Measurements from ENCODE around the gene MEGF10.

MEGF10 gene

DNA sequence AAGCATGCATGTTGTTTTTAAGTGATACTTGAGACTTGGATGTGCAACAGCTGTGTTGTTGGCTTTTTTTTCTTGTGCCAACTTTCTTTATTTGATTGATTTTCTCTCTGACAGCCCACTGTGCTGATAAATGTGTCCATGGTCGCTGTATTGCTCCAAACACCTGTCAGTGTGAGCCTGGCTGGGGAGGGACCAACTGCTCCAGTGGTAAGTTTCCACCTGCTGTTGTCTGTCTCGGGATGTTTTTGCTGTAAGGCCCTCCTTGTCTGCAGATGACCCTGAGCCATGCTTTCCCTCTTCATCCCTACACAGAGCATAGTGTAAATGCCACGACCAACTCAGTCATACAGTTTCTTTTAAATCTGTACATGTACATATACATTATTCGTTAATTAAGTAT is 79.2 kb downstream of the MEGF10 start:
- DNase-seq (ENCODE audit: low spot score), result no peak

DNA sequence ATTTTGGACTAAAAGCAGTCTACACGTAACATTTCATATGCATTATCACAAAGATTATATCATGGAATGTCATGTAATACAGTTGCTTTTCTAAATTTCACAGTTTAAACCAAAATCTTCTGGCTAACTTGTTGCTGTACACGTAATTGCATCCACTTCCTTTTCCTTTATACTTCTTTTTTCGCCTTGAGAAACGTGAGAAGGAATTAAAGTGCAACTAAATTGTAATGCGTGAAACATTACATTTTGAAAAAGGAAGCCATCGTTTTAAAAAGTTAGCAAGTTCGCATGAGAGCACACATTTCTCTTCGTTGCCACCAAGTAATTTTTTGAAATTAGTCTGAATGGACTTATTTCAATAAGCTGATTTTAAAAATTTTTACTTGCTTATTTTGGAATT is 80.0 kb downstream of the MEGF10 start:
- DNase-seq (ENCODE audit: low spot score), result no peak

DNA sequence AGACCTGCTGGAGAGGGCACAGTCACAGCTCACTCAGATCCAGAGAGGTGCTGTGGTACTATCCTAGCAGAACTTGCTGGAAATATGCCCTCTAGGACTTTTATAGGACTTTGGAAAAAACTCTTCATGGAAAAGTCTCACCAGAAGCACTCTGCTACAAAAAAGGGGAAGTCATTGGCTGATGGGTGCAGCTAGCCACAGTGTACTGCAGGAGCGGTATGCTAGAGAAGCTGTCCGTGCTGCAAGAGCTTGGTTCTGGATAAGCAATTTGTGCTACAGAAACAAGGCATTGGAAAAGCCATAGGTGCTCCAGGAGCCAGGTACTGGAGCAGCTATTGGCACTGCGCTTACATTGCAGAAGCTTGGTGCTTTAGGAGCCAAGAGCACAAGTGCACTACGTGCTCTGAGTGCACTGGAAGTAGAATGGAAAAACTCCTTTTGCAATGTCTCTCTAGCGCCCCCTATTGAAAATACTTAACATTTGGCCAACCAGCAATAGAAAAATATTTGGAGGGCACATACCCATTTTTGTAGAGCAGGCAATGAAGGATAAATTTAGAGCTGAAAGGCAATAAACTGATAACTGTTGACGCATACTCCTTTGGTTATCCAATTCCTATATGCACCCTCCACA is 83.4 kb downstream of the MEGF10 start:
- DNase-seq (ENCODE audit: low spot score), result peak; percentile 32

GRCh38 chr5:127375124-127375523 is 84.5 kb downstream of the MEGF10 start:
- DNase-seq (ENCODE audit: low spot score), result no peak

- DNase-seq (ENCODE audit: low spot score), result no peak
Observed at GRCh38 chr5:127375544-127376091, 85.0 kb downstream of the MEGF10 start.

DNA sequence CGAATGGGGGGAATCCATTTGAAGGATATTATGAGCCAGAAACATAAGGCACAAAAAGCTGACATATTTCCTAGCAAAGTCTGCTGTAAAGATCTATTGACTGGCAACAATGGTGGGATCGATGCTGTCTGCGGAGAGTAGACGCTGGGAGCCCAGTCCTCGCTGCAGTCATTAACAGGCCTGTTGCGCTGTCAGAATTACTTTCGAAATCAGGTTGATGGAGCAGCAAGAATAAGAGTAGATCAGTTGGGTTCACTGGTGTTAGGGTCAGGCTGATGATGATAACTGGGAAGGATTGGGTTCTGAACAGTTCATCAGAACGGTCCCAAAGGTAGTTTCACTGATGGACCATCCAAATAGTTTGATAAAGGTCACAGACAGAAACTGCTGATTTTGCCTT is 87.1 kb downstream of the MEGF10 start:
- DNase-seq (ENCODE audit: low spot score), result no peak

DNA sequence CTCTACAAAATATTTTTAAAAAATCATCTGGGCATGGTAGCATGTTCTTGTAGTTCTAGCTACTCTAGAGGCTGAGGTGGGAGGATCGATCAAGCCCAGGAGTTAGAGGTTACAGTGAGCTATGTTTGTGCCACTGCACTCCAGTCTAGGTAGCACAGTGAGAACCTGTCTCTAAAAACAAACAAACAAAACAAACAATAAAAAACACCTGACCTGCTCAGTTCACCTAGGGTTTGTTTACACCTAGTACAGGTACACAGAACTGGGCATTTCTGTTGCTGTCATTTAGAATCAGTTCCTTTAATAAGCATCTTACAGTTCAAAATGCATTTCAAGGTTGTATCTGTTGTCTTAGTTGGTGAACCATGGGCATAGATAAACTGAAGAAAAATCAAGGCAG is 95.3 kb downstream of the MEGF10 start:
- DNase-seq (ENCODE audit: low spot score), result no peak

DNA sequence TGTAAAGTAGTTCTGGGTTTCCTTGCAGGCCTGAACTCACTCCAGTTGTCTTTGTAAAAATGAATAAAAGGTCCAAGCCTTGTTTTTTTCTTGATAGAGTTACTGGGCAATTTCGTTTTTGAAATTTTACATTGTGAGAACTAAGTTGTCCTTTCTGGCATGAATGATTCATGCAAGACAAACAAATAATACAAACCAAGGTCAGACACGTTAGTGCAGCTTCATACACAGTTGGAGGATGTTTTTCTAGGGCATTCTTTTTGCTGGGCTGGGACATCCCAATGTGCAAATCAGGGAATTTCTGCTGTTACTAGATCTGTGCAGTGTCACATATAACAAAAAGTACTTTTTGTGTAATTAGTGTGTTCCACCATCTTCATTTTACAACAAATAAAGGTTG is 96.0 kb downstream of the MEGF10 start:
- no peak for DNase-seq (ENCODE audit: low spot score)

GRCh38 chr5:127389601-127390000 is 99.0 kb downstream of the MEGF10 start:
- DNase-seq (ENCODE audit: low spot score), result no peak

GRCh38 chr5:127392762-127393161 is 102.2 kb downstream of the MEGF10 start:
- DNase-seq (ENCODE audit: low spot score), result no peak

- DNase-seq (ENCODE audit: low spot score), result no peak
Observed at GRCh38 chr5:127396490-127397155, 106.0 kb downstream of the MEGF10 start.

GRCh38 chr5:127398508-127398907 is 107.9 kb downstream of the MEGF10 start:
- no peak for DNase-seq (ENCODE audit: low spot score)

DNA sequence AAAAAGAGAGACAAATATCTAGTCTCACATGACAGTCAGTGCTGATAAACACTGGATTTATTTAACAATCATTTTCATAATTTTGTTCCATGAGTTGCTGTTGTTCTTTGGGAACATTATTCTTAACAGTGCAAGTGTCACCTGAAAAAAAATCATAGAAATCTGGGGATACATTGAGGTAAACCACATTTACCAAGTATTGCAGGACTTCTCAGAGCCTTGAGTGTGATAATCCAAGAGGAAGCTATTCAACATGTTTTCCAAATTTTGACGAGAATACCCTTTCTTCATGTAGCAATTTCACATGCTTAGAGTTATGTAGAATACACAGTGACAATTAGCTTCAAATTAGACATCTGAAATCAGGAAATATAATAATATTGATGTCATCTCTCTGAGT is 108.5 kb downstream of the MEGF10 start:
- no peak for DNase-seq (ENCODE audit: low spot score)

DNA sequence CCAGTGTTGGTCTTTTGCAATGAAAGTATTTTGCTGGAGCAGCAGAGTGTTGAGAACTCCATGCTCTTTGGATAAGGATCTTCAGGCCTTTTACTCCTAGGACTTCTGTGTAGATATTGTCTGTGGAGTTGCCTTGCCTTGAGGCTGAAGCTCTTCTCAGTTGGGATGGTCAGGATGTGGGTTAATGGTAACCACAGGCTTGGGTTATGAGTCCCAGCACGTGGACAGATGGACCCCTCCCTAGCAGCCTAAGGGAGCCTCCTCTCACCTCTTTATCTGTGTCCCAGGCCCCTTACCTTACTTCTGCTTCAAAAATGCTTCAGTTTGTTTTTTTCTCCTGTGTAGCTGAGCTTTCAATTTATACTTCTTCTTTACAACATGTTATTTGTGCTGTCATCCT is 109.9 kb downstream of the MEGF10 start:
- DNase-seq (ENCODE audit: low spot score), result no peak

GRCh38 chr5:127400946-127401670 is 110.5 kb downstream of the MEGF10 start:
- no peak for DNase-seq (ENCODE audit: low spot score)

DNA sequence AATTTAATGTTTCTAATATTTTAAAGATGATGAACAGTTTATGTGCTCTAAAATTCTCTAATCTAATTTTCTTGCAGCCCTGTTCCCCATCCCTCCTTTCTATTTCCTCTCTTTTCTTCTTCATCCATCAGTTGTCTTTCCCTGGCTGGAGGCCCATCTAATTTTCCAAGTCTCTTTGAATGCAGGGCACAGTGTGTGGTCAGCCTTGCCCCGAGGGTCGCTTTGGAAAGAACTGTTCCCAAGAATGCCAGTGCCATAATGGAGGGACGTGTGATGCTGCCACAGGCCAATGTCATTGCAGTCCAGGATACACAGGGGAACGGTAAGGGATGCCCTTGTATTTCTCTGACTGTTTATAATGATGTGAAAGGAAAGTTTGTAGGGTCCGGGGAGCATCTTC is 111.8 kb downstream of the MEGF10 start:
- DNase-seq (ENCODE audit: low spot score), result no peak

GRCh38 chr5:127404190-127404589 is 113.6 kb downstream of the MEGF10 start:
- DNase-seq (ENCODE audit: low spot score), result no peak

- no peak for DNase-seq (ENCODE audit: low spot score)
Observed at GRCh38 chr5:127406326-127407121, 115.9 kb downstream of the MEGF10 start.

DNA sequence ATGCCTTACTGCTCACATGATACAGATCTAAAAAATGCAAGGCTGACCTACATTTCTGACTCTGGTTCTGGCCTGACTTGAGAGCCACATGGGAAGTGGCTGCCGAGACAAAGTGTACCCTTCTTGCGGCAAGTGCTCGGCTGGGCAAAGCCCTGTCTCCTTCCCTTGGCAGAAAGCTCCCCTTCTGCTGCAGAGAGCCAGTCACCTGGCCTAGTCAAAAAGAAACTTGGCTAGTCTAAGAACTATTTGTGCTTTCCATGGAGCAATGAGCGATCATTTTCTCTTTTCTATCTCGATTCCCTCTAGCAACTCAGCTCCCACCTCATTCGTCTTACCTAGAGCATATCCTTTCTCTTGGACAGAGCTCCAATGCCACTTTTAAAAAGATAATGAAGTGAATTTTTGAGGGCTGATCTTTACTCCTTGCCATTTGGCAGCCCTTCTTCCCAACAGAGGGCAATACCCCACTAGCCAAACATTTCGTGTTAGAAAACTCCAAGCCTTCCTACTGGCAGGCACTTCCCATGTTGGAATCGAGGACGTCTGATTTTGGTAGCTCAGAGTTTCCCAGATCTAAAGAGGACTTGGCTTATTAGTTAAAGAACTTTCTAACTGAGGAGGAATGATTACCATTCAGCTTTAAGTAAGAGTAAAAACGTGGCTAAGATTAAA is 118.8 kb downstream of the MEGF10 start:
- DNase-seq (ENCODE audit: low spot score), result no peak

DNA sequence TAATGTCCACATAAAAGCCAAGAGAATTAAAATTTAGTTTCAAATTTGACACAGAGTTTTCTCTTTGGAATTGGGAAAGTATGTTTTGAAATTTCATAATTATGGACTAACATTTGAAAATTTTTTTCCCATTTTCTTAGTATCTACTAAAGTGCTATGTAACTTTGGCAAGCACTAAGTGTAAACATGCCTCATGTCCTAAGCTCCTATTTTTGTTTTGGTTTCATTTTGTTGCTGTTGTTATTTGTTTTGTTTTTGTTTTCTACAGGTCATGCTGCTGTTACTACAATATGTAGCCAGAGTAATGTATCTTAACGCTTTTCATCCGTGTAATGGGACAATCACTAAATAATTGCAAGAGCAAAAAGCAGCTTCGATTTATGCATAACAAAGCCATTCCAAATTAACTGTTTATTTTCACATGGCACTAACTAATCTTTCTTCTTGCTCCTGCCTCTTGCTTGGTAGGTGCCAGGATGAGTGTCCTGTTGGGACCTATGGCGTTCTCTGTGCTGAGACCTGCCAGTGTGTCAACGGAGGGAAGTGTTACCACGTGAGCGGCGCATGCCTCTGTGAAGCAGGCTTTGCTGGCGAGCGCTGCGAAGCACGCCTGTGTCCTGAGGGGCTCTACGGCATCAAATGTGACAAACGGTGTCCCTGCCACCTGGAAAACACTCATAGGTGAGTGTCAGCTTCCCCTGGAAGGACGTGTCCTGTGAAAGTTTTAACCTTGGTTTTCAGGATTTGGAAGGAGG is 119.5 kb downstream of the MEGF10 start:
- DNase-seq (ENCODE audit: low spot score), result no peak

DNA sequence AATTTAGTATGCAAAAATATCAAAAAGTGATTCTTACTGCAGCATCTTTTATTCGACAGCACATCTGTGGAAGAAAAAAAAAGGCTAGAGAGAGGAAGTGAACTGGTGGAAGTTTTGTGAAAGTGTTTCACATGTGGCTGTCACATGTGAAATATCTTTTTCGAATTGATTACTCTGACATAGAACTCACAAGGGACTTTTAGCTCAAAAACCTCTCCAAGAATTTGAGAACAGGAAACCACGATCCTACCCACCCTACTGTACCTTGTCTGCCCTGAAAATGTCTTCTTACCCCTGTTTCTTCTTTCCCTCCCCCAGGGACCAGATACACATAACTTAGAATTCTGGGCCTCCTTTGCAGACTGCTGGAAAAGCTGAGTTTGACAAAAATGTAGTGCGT is 120.4 kb downstream of the MEGF10 start:
- DNase-seq (ENCODE audit: low spot score), result no peak
